HL-60/S4 treated with retinoic acid at 250 ng/mL for 4 days and 3 days (cell line): ENCODE data around the gene CAPN7.

Experiments
- in situ Hi-C: fragments of 300-500 bp; cut with MboI; formaldehyde crosslinking; loops from 2 replicates; pipeline ENCODE4 v1.7.0; 2022; ENCODE audit warnings: low sequenced_read_pairs

CAPN7 gene

DNA sequence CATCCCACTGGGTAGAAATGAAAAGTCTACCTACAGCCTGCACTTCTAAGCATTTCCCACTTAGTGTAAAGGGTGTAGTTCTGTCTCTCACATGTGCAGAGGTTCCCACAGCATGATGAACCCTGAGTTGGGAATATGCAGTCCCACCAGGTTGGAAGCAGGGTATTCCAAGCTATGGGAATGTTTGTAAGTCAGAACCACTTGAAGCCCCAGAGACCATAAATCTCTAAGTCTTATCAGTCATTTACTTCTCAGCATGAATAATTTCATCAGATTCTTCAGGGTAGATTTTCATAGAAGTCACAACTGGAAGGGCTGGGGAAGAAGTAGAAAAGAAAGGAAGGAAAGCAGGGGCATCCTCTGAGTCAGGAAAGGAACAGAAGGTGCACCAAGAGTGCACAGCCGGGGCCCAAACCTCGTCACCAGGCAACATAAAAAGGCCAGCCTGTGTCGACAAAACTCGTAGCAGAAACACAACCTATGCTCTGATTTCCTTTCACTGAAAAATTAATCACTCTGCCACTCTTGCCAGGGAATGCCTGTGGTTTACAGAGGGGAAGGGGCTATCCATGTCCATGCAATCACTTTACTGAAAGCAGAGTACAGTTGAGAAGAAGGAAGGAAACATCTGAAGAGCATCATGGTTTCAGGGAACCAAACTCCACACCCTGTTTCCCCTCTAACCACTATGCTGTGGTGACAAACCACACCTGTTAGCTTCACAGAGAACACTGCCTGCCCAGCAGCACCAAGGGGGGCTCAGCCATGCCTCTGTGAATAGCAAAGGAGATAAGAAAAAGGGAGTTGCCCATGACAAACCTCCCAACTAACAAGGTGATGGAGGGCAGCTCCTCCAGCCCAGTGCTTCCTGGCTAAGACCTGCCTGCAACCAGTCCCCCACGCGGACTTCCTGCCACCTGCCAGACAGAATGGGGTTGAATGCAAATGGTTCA lies 85.8 kb downstream of the CAPN7 start:
- in situ Hi-C loops, result no loop called here

DNA sequence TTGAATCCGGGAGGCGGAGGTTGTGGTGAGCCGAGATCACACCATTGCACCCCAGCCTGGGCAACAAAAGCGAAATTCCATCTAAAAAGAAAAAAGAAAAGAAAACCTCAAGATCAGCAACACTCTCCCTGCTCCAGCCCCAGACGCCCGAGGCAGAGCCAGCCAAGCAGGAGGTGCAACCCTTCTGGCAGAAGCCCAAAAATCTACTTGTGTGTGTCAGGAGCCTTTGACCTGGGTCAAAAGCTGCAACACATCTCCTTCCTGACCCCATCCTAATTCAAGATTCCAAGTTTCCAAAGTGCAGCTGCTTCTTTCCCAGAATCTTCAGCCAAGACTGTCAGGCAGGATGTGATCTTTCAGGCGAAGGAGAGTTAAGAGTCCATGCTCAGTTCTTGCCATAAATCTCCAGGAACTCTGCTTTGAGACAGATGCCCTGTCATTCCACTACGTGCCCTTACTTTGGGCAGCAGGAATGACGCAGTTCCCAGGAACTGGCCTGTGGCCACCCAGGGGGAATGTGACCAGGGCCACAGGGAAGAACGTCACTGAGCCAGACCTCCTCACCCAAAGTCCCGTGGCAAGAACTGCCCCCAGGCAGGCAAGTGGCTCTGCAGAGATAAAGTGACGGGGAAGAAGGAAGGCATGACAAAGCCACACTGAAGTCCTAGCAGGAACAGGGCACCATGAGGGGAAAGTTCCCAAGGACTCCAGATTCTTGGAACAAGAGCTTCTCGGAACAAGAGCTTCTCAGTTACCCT lies 86.9 kb downstream of the CAPN7 start:
- in situ Hi-C loops, result no loop called here

DNA sequence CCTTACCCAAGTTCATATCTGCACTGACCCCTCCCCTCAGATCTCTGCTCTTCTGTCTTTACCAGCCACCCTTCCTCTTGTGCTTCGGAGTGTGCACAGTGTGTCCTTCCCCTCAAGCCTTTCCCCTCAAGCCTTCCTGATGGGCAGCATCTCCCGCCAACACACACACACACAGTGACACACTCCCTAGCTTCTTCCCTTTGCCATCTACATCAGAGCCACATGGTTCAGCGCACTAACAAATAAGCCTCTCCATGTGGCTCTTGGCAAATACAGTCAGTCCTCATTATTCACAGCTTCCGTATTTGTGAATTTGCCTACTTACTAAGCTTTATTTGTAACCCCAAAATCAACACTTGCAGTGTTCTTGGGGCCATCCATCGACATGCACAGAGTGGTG lies 88.9 kb downstream of the CAPN7 start:
- in situ Hi-C loops, result no loop called here

DNA sequence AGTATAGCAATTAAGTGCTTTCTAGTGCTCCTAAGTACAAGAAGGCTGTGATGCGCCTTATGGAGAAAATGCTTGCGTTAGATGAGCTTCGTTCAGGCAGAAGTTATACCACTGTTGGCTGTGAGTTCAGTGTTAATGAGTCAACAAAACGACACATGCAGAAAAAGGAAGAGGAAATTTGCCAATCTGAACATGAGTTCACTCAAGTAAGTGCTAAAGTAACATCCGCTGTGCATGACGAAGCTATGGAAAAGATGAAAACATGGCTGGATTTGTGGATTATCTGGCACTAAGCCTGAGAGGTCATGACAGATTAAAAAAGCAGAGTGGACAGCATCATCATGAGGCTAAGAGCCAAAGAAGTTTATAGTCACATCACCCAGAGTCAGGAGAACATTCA lies 89.5 kb downstream of the CAPN7 start:
- in situ Hi-C loops, result no loop called here

DNA sequence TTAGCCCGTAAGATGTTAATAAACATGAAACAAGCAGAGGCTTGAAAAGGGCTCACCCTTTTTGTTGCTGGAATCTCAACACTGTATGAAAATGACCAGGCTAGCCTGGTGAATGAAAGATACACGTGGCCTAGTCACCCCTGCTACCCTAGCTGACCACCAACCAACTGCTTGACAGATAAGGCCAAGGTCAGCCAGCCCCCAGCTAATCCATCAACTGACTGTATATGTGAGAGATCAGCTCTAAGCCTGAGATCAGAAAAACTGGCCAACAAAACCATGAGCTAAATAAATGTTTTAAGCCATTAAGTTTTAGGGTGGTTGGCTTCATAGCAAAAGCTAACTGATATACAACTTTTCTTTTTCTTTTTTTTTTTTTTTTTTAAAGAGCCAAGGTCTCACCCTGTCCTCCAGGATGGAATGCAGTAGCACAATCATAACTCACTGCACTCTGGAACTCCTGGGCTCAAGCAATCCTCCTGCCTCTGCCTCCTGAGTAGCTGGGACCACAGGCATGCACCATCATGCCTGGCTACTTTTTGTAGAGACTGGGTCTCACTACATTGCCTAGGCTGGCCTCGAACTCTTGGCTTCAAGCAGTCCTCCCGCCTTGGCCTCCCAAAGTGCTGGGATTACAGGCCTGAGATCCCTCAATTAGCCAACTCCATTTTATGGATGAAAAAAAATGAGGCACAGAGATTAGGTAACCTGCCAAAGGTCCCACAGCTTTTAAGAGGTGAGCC lies 91.7 kb downstream of the CAPN7 start:
- in situ Hi-C loops, result no loop called here

DNA sequence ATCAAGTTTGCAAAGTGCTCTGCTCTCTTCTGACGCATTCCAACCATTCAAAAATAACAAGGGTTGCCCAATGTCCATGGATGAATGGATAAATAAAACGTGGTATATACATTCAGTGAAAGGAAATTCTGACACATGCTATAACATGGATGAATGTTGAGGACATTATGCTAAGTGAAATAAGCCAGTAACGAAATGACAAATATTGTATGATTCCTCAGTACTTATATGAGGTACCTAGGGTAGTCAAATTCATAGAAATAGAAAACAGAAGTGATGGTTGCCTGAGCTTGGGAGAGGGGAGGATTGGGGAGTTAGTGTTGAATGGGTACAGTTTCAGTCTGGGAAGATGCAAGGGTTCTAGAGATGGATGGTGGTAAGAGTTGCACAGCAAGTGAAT lies 92.5 kb downstream of the CAPN7 start:
- in situ Hi-C loops, result no loop called here

DNA sequence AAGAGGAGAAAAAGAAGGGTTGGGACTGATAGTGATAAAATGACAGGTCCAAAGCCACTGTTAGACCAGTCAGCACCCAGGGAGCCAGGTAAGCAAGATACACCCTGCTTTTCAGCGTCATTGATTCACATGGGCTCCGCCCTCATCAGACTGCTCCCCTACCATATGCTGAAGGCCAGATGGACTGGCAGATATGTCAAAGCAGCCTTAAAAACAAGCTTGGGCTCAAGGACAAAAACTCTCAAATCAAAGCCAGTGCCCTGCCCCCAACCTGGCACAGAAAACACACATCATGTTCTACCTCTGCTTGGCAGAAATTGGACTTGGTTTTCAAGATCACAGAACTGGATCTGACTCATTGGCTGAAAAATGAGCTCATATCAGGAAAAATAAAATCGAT lies 93.0 kb downstream of the CAPN7 start:
- in situ Hi-C loops, result no loop called here

DNA sequence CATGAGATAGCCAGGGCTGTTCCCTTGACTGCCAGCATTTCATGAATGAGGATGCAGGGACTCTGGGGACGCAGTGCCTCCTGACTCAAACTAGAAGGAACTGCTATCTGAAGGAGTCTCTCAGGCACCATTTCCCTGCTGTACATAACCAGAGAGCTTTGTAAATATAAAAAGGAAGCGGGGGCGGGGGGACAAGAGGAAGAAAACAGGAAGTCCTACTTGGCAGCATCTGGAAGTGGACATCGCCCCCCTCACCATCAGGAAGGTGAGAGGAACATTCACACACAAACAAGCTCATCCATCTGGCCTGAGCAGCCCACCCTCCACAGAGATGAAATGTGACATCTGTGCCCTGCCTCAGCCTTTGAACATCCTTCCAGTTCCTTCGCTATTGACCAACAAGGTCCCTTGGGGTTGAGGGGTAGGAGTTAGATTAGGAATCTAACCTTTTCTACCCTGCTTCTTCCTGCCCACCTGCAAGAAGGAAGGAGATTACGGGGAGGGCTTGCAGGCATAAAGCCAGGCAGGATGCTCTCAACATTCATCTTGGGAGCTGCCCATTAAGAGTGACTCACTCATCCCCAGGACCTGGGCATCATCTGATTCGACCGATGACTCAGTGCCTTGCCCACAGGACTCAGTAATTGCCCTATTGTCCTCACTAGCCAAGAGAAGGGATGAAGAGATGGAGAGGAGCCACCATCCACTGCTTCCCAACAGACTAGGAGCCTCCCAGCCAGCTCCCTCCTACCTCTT lies 94.5 kb downstream of the CAPN7 start:
- in situ Hi-C loops, result no loop called here

DNA sequence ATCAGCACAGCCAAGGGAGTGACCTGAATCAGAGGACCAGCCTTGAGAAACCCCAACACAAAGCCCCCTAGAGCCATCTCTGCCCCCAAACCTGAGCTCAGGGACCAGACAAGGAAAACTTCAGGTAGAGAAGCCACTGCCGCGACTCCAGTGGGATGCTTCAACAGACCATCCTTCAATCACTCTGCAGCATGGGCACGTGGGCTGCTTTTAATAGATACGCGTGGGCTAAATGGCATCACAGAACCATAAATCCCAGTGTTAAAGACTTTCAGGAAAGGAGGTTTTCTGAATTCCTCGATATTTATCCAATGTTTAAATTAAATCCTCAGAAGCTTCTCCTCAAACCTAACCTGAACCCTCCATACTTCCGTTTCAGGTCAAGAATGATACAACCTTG lies 95.7 kb downstream of the CAPN7 start:
- in situ Hi-C loops, result no loop called here
